K562 (cell line): ENCODE results near the gene GCSH. TPM values are rescaled to one million over a fixed set of nuclear protein-coding genes. Genes with fewer than 3 reads are reported as not detected.

ENCODE experiments used
- ATAC-seq: fragments of 200-7000 bp; cut with Tn5 transposase; 3 replicates; pipeline ENCODE4 v1.9.1; 2020; ENCODE audit warnings: moderate library complexity
- BruUV-seq: library from RNA; stranded (reverse); fragments of 400-500 nt; replicated peaks from 2 replicates; lab custom pipeline; 2021; lab: Mats Ljungman, UMichigan
- CTCF ChIA-PET: fragments of 300-600 bp; formaldehyde crosslinking; extraction: SDS; loops from one replicate; lab custom pipeline; 2021; ENCODE audit warnings: low intra/inter-chr PET ratio; lab: Yijun Ruan, JAX
- POLR2A ChIA-PET: fragments of 300-600, 350-650 bp; sonication (Branson Sonifier 250); formaldehyde crosslinking; extraction: SDS; loops from one replicate; lab custom pipeline; 2021; ENCODE audit warnings: antibody characterized with exemption, inconsistent platforms; lab: Yijun Ruan, JAX
- DNase-seq, 4 experiments: peaks; one replicate each; pipeline versions ENCODE4 v3.0.0 to v3.0.0-alpha.2; 2011 to 2018; ENCODE audit warnings: low spot score in 3 of 4, mixed read lengths in 3 of 4; ENCODE audit errors: extremely low read depth in 1 of 4
- FAIRE-seq: peaks from 2 replicates; lab custom pipeline; 2011; peaks lifted over from hg19 to GRCh38; lab: Jason Lieb, UNC
- H2AFZ ChIP-seq: 2 replicates; pipeline ENCODE4 v1.6.0; 2011; ENCODE audit warnings: low read depth, low read length, control low read depth, inconsistent platforms
- H3K27ac ChIP-seq: fragments of 200-600 bp; 3 replicates; pipeline ENCODE4 v1.8.0; 2011; ENCODE audit warnings: low read depth, mild to moderate bottlenecking, control low read depth, inconsistent platforms, low read length, moderate library complexity, mixed read lengths; ENCODE audit errors: extremely low read depth
- H3K27me3 ChIP-seq, 2 experiments: fragments of 300-600 bp in 1 of 2; 2 replicates in 1 of 2; 3 replicates in 1 of 2; pipeline versions ENCODE4 v1.6.0 to v1.8.0; 2011; ENCODE audit warnings: inconsistent platforms in 2 of 2, low read length in 2 of 2, mild to moderate bottlenecking in 1 of 2, mixed read lengths in 1 of 2, moderate library complexity in 1 of 2; ENCODE audit not compliant: control insufficient read depth in 2 of 2, insufficient read depth in 2 of 2
- H3K36me3 ChIP-seq: fragments of 300-600 bp; 3 replicates; pipeline ENCODE4 v1.8.0; 2011; ENCODE audit warnings: mild to moderate bottlenecking, low read length, inconsistent platforms; ENCODE audit not compliant: control insufficient read depth, insufficient read depth
- H3K4me1 ChIP-seq, 2 experiments: fragments of 200-600 bp in 1 of 2; replicated peaks in 1 of 2; 2 replicates in 1 of 2; 3 replicates in 1 of 2; pipeline versions ENCODE4 v1.5.1 to v1.8.0; 2011; ENCODE audit warnings: inconsistent platforms in 2 of 2, low read length in 2 of 2, mild to moderate bottlenecking in 1 of 2, mixed read lengths in 1 of 2, moderate library complexity in 1 of 2; ENCODE audit not compliant: control insufficient read depth in 2 of 2, insufficient read depth in 2 of 2
- H3K4me2 ChIP-seq: 2 replicates; pipeline ENCODE4 v1.6.1; 2011; ENCODE audit warnings: low read length, control low read depth, inconsistent platforms, mixed read lengths; ENCODE audit not compliant: insufficient read depth
- H3K4me3 ChIP-seq: fragments of 200-600 bp; sonication (generic), shearing (Covaris generic); 2 replicates; pipeline ENCODE4 v1.5.1; 2016; ENCODE audit warnings: control low read depth, inconsistent platforms
- H3K79me2 ChIP-seq: fragments of 200-600 bp; 3 replicates; pipeline ENCODE4 v1.8.0; 2011; ENCODE audit warnings: low read length, inconsistent platforms; ENCODE audit not compliant: control insufficient read depth, insufficient read depth
- H3K9ac ChIP-seq, 2 experiments: 2 replicates each; pipeline versions ENCODE4 v1.6.0 to v1.6.1; 2011; ENCODE audit warnings: low read depth in 2 of 2, low read length in 2 of 2, control low read depth in 1 of 2, inconsistent platforms in 1 of 2, mild to moderate bottlenecking in 1 of 2, mixed read lengths in 1 of 2; ENCODE audit not compliant: insufficient read depth in 1 of 2
- H3K9me1 ChIP-seq: one replicate; pipeline ENCODE4 v1.6.0; 2011; ENCODE audit warnings: inconsistent platforms, mild to moderate bottlenecking, low read length, moderate library complexity; ENCODE audit not compliant: control insufficient read depth, insufficient read depth
- H3K9me3 ChIP-seq: replicated peaks from 2 replicates; pipeline ENCODE4 v1.5.1; 2011; ENCODE audit warnings: low read depth, low read length, inconsistent platforms; ENCODE audit not compliant: control insufficient read depth, insufficient read depth
- H4K20me1 ChIP-seq: replicated peaks from 2 replicates; pipeline ENCODE4 v1.6.1; 2011; ENCODE audit warnings: low read length, inconsistent platforms, mixed read lengths; ENCODE audit not compliant: control insufficient read depth, insufficient read depth
- BACH1 ChIP-seq: fragments of 200-800 bp; sonication (Bioruptor generic); IDR thresholded peaks from 2 replicates; pipeline ENCODE4 v1.6.1; 2016; ENCODE audit warnings: missing genetic modification characterization, missing compliant biosample characterization
- CREM ChIP-seq: IDR thresholded peaks from 2 replicates; pipeline ENCODE4 v1.6.1; 2014; ENCODE audit warnings: antibody characterized with exemption, low read depth
- DIDO1 ChIP-seq: fragments of 450-650 bp; IDR thresholded peaks from 2 replicates; pipeline ENCODE4 v1.6.1; 2016; ENCODE audit warnings: low read depth, missing biosample characterization, missing genetic modification characterization
- KAT7 ChIP-seq: sonication (generic); formaldehyde crosslinking; IDR thresholded peaks from 2 replicates; pipeline ENCODE4 v1.8.0; 2022; ENCODE audit warnings: missing genetic modification reagents, mild to moderate bottlenecking, borderline replicate concordance
- MEIS2 ChIP-seq: fragments of 450-650 bp; IDR thresholded peaks from 2 replicates; pipeline ENCODE4 v1.6.1; 2014; ENCODE audit warnings: mild to moderate bottlenecking; ENCODE audit not compliant: partially characterized antibody
- ZNF253 ChIP-seq: fragments of 250-450 bp; sonication (Bioruptor Pico); conservative IDR thresholded peaks from 2 replicates; pipeline ENCODE4 v1.6.1; 2021; ENCODE audit warnings: mild to moderate bottlenecking
- ZNF407 ChIP-seq: fragments of 450-650 bp; IDR thresholded peaks from 2 replicates; pipeline ENCODE4 v1.6.1; 2016; ENCODE audit warnings: low read depth
- WGBS: fragments of 100-300 bp; shearing (Covaris generic); methylation state at CpG from one replicate; pipeline ENCODE4 v1.1.6; 2016; ENCODE audit warnings: low coverage, mixed read lengths; ENCODE audit not compliant: insufficient coverage; ENCODE audit errors: missing lambda C conversion rate; 5-methylcytosine and 5-hydroxymethylcytosine counted together
- in situ Hi-C: fragments of 300-500 bp; cut with MboI; formaldehyde crosslinking; loops from 4 replicates; pipeline ENCODE4 v1.15.0; 2018; ENCODE audit warnings: inconsistent platforms, mixed read lengths
- intact Hi-C: fragments of 100-400 bp; cut with micrococcal nuclease; formaldehyde crosslinking; loops from 2 replicates; pipeline ENCODE4 v1.14.2; 2022
- polyA plus RNA-seq, 8 experiments: library from polyadenylated mRNA; depleted of rRNA in 4 of 8; stranded (reverse) in 5 of 8; unstranded in 3 of 8; fragments of >200 nt; fragmentation: Nextera tagmentation in 2 of 8; fragmentation: Illumina TruSeq in 1 of 8; extraction: Ambion mirVana in 2 of 8; extraction: Trizol in 1 of 8; gene quantifications; 2 replicates each; pipeline versions ENCODE4 v1.2.1 to v1.2.3, GENCODE V29; 2011 to 2014; ENCODE audit warnings: inconsistent platforms in 1 of 8, missing spikeins in 1 of 8
- total RNA-seq, 7 experiments: library from RNA; depleted of rRNA in 6 of 7; stranded (reverse); fragments of >200 nt in 6 of 7; fragmentation: Illumina TruSeq in 2 of 7; extraction: Trizol in 2 of 7; gene quantifications; 2 replicates each; pipeline versions ENCODE4 v1.2.1 to v1.2.3, GENCODE V29; 2011 to 2021; ENCODE audit warnings: low replicate concordance in 1 of 7
- TF ChIP-seq, protein P1 (sequence below): sonication (generic); formaldehyde crosslinking; IDR thresholded peaks from 2 replicates; pipeline ENCODE4 v1.8.1; 2023; ENCODE audit warnings: missing genetic modification reagents, mild to moderate bottlenecking, borderline replicate concordance

The GCSH gene
- total and polyA plus RNA-seq, 9 of the 15 experiments (the other 6 are each of a cell fraction or from before 2014, with no cell fraction given), result 35.0 to 121 (median 89.0) TPM

DNA sequence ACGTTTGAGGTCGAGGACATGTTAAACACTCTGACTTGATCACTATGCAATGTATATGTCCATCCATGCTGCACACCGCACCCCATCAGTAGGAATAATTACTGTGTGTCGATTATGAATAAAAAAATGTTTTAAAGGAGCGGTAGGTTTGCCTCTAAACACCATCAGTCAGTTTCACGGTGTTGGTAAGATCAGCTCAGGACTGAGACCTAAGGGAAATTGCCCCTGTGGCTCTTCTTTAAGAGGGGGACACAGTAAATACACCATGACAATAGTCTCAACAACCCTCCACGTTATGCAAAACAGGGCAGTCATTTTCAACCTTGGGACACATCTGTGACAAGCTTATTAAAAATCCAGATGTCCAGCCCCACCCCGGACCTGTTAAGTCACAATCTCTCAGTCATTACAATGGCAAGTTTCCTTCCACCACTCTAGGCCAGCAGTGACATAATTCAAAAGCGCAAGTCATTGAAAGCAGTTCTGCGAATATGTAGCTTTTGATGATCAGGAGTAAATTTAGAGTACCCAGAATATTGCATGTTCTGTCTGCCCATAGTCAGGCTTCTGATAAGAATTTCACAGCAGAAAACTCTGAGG lies 59.3 kb downstream of the GCSH start:
- Histone ChIP-seq H3K79me2 (peaks cover 28% of the 10 kb centered on the region), H3K9me1 (no peaks in the 10 kb centered on the region), H4K20me1 (no peaks in the 10 kb centered on the region; the same call in 1 of the 2 replicates), H2AFZ (peak overlapping the region; percentile 88), H3K9me3 (no peaks in the 10 kb centered on the region), H3K9ac (peak overlapping the region; percentile 69 to 96; a peak in 3 of 4 replicates), H3K4me3 (peak overlapping the region; percentile 86), H3K27me3 (no peaks in the 10 kb centered on the region), H3K4me2 (peak overlapping the region; percentile 90), H3K36me3 (peaks cover 49% of the 10 kb centered on the region), H3K4me1 (peaks cover 9 to 14% of the 10 kb centered on the region in 2 experiments), H3K27ac (peak overlapping the region; percentile 72)
- in situ Hi-C loops, result no loop called here
- intact Hi-C loops, result loop anchor here (2.0 to 5.0 kb wide), 3 partner anchors 40 to 160 kb away; partner anchors contain the start of genes C16orf46 and GCSH
- ATAC-seq (peak; percentile 66), FAIRE-seq (peak; percentile 77), DNase-seq (peak in 2 of 4 experiments; percentile 61 to 73)
- WGBS, result 5% methylated on average over 10 of the region's 10 CpGs
- TSS peak; percentile 49 for BruUV-seq
- ChIA-PET CTCF (interaction anchor here (0.6 to 1.3 kb wide), 2 partner anchors 40 to 68 kb away, joined by 5 read pairs; partner anchors contain the start of gene C16orf46), POLR2A (interaction anchor here (0.6 to 1.7 kb wide), 9 partner anchors 8 to 158 kb away, joined by 3 to 10 read pairs (median 3); partner anchors contain the start of genes C16orf46, CENPN and CMC2)
- 0 out of 2 replicates have a peak, but pooled peaks have one; percentile 19 for TF ChIP-seq KAT7 (CRISPR knock-in tag)
- TF ChIP-seq ZNF407, result no peak
- TF ChIP-seq BACH1 (tag), result 0 out of 2 replicates have a peak, but pooled peaks have one; percentile 24
- peak; percentile 32 for TF ChIP-seq MEIS2
- TF ChIP-seq CREM, result 0 out of 2 replicates have a peak, but pooled peaks have one; percentile 17
- TF ChIP-seq, protein P1, sequence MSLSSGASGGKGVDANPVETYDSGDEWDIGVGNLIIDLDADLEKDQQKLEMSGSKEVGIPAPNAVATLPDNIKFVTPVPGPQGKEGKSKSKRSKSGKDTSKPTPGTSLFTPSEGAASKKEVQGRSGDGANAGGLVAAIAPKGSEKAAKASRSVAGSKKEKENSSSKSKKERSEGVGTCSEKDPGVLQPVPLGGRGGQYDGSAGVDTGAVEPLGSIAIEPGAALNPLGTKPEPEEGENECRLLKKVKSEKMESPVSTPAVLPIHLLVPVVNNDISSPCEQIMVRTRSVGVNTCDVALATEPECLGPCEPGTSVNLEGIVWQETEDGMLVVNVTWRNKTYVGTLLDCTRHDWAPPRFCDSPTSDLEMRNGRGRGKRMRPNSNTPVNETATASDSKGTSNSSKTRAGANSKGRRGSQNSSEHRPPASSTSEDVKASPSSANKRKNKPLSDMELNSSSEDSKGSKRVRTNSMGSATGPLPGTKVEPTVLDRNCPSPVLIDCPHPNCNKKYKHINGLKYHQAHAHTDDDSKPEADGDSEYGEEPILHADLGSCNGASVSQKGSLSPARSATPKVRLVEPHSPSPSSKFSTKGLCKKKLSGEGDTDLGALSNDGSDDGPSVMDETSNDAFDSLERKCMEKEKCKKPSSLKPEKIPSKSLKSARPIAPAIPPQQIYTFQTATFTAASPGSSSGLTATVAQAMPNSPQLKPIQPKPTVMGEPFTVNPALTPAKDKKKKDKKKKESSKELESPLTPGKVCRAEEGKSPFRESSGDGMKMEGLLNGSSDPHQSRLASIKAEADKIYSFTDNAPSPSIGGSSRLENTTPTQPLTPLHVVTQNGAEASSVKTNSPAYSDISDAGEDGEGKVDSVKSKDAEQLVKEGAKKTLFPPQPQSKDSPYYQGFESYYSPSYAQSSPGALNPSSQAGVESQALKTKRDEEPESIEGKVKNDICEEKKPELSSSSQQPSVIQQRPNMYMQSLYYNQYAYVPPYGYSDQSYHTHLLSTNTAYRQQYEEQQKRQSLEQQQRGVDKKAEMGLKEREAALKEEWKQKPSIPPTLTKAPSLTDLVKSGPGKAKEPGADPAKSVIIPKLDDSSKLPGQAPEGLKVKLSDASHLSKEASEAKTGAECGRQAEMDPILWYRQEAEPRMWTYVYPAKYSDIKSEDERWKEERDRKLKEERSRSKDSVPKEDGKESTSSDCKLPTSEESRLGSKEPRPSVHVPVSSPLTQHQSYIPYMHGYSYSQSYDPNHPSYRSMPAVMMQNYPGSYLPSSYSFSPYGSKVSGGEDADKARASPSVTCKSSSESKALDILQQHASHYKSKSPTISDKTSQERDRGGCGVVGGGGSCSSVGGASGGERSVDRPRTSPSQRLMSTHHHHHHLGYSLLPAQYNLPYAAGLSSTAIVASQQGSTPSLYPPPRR (CRISPR knock-in tag), result no peak
- no peak for TF ChIP-seq ZNF253 (CRISPR knock-in tag)
- TF ChIP-seq DIDO1, result no peak
